GM13977 (cell line): Measurements from ENCODE around the gene OPRD1.
"Not testable (repeated sequence)": the region's sequence is repeated elsewhere in the genome, so short reads cannot be mapped to it uniquely, and the experiment has no call there.

ENCODE experiments used
- DNase-seq: peaks from one replicate; pipeline ENCODE4 v3.0.0; 2012; ENCODE audit warnings: low spot score
- CTCF ChIP-seq: IDR thresholded peaks from 2 replicates; pipeline ENCODE4 v1.5.1; 2012; ENCODE audit warnings: mild to moderate bottlenecking, control low read depth; ENCODE audit not compliant: insufficient read depth; ENCODE audit errors: extremely low read depth, missing control alignments
- in situ Hi-C: fragments of 300-500 bp; cut with MboI; formaldehyde crosslinking; loops from one replicate; pipeline ENCODE4 v1.12.0; 2022; ENCODE audit warnings: low sequenced_read_pairs, low pct_unique_long_range_greater_than_20kb, mixed read lengths, inconsistent platforms; ENCODE audit not compliant: unreplicated experiment

The OPRD1 gene

GRCh38 chr1:28811766-28812668, at the start of gene OPRD1:
OPRD1 (plus strand) TSS chr1:28812170; CDS start chr1:28812384, 214 bp downstream.
- in situ Hi-C loops = no loop called here
- DNase-seq = no peak
- TF ChIP-seq CTCF = no peak

- TF ChIP-seq CTCF = no peak
- DNase-seq = no peak
- in situ Hi-C loops = no loop called here
These were observed 45.3 kb upstream of the OPRD1 start for GRCh38 chr1:28766532-28767183.

GRCh38 chr1:28770601-28771165, 41.3 kb upstream of the OPRD1 start:
- TF ChIP-seq CTCF = no peak
- in situ Hi-C loops = no loop called here
- DNase-seq = no peak

- DNase-seq, in situ Hi-C loops: not testable (repeated sequence)
These were observed 40.0 kb upstream of the OPRD1 start for GRCh38 chr1:28771921-28772320.

GRCh38 chr1:28773105-28773504, 38.9 kb upstream of the OPRD1 start:
- TF ChIP-seq CTCF = no peak
- in situ Hi-C loops = no loop called here
- no peak for DNase-seq

- peak; percentile 80 for DNase-seq
- no peak for TF ChIP-seq CTCF
- in situ Hi-C loops = no loop called here
These were observed 36.6 kb upstream of the OPRD1 start for GRCh38 chr1:28775121-28775942.
